CD4-positive, alpha-beta T cell treated with Interleukin-6 at 100 ng/mL for 8 hours (primary cell): ENCODE data around the gene CD300C.
"Not testable (repeated sequence)": the region's sequence is repeated elsewhere in the genome, so short reads cannot be mapped to it uniquely, and the experiment has no call there.

ENCODE experiments used
- DNase-seq: peaks from one replicate; pipeline ENCODE4 v3.0.0-alpha.2; 2020; ENCODE audit warnings: mixed read lengths, low spot score

The CD300C gene

DNA sequence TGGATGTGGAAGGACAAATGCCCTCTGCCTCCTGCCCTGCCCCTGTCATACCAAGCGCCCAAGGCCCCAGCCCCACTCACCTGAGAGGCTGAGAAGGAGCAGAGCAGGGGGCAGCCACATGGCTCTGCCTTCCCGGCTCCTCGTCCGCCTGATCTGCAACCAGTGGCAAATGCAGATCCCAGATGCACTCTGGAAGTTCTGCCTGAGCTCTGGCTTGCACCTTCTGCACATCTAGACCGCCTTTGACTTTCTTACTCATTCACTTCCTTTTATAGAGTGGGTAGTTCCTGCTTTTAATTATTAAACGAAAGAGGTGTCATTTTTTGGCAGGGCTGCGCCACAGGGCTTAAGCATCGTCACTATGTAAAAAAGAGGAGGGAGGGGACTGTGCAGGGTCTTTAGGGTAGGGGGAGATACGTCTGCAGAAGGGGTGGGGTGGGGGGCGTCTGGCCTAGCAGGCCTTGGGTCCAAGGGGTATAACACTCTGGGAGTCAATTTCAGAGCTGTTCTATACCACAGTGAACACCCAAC is 14.6 kb downstream of the CD300C start, which contains the start of gene CD300LB:
Gene CD300LB, minus strand, starts transcription at position 245 of the 531 bp plus-strand sequence. Its CDS starts 125 bp downstream, at position 120.
- DNase-seq = no peak

DNA sequence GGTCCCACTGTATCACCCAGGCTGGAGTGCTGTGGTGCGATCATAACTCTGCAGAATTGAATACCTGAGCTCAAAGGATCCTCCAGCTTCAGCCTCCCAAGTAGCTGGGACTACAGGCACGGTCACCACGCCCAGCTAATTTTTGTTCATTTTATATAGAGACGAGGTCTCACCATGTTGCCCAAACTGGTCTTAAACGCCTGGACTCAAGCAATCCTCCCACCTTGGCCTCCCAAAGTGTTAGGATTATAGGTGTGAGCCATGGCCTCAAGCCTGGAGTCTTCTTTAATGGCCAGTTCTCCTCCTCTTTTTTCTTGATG is 15.1 kb downstream of the CD300C start:
- DNase-seq = no peak

- DNase-seq = no peak
Observed at GRCh38 chr17:74529243-74529642, 16.7 kb downstream of the CD300C start.

DNA sequence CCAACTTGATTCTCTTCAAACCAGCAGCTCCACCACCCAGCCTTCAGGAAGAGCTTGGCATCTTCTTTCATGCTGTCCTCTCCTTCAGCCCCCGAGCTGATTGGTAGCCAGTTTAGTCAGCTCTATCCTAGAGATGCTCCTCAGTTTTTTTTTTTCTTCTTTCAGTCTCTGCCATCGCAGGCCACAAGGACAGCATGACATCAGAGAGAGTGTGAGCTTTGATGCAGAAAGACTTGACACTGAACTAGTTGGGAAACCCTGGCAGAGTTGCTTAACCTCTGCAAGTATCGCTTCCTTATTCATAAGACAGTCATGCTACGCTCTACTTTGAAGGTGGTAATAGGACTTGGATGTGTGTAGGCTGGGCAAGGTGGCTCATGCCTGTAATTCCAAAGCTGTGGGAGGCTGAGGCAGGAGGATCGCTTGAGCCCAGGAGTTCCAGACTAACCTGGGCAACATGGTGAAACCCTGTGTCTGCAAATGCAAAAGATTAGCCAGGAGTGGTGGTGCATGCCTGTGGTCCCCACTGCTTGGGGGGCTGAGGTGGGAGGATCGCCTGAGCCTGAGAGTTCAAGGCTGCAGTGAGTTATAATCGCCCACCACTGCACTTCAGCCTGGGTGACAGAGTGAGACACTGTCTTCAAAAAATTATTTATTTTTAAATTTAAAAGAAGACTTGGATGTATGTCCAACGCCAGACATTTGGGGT is 17.3 kb downstream of the CD300C start:
- DNase-seq = no peak

GRCh38 chr17:74527756-74528155 is 18.2 kb downstream of the CD300C start:
- DNase-seq = no peak

DNA sequence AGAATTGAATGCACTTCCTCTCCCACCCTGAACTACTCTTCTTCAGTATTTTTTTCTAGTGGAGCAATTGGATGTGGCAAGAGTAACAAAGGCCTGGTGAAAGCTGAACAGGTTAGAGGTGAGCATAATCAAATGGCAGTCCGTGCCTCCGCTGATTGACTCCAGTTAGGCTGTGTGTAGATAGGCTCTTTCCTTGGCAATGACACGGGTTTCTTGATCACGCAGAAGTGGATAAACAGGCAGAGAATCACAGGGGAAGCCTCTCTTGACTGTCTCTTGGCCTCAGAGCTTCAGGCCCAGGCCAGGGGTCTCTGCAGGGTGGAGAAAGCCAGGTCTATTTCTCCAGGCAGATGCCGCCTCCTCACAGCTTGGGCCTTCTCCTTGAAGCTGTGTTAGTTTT is 18.8 kb downstream of the CD300C start:
- DNase-seq = no peak

- DNase-seq = no peak
Observed at GRCh38 chr17:74526681-74527080, 19.2 kb downstream of the CD300C start.

DNA sequence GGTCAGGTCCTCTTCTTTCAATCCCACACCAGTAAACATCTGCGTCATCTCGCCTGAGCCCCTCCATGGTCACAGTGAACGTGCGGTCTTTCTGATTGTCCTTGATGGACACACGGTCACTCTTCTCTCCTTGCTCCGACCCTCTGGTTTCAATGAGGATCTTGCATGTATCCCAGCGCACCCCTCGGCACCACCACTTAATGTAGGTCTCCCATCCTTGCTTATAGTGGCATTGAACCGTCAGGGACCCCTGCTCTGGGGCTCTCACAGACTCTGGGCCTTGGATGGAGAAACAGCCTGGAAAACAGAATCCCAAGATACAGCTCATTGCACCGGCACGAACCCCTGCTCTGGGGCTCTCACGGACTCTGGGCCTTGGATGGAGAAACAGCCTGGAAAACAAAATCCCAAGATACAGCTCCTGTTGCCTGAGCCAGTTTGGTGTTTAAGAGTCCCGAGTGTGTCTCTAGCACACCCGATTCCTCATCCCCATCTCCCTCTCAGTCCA is 20.1 kb downstream of the CD300C start:
- no peak for DNase-seq

- DNase-seq = no peak
Observed at GRCh38 chr17:74525465-74525725, 20.5 kb downstream of the CD300C start.

GRCh38 chr17:74524653-74525464 is 21.1 kb downstream of the CD300C start:
- no peak for DNase-seq

DNA sequence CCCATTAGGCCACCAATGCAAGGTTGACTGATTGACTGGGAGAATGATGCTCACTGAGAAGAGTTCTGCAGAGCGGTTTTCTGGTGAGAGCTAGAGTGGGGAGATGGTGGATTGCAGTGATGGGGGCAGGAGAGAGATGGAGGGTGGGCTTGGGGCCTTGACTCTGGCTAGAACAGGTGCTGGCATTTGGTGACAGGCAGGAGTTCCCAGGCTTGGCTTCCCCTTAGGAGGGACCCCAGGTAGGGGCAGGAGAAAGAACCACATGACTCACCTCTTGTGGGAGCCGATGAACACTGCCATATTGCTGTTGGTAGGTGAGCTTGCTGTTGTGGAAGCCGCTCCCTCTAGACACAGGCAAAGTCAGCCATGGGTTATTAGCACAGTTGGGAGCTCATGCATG is 22.6 kb downstream of the CD300C start:
- DNase-seq = no peak

GRCh38 chr17:74522381-74523105 is 23.4 kb downstream of the CD300C start:
- no peak for DNase-seq

GRCh38 chr17:74521701-74522201 is 24.2 kb downstream of the CD300C start:
- no peak for DNase-seq

GRCh38 chr17:74520790-74521480 is 25.0 kb downstream of the CD300C start:
- no peak for DNase-seq

GRCh38 chr17:74520016-74520434 is 25.9 kb downstream of the CD300C start:
- no peak for DNase-seq

GRCh38 chr17:74518413-74518981 is 27.4 kb downstream of the CD300C start:
- DNase-seq = not testable (repeated sequence)

- DNase-seq = no peak
Observed at GRCh38 chr17:74516561-74517328, 29.2 kb downstream of the CD300C start.

DNA sequence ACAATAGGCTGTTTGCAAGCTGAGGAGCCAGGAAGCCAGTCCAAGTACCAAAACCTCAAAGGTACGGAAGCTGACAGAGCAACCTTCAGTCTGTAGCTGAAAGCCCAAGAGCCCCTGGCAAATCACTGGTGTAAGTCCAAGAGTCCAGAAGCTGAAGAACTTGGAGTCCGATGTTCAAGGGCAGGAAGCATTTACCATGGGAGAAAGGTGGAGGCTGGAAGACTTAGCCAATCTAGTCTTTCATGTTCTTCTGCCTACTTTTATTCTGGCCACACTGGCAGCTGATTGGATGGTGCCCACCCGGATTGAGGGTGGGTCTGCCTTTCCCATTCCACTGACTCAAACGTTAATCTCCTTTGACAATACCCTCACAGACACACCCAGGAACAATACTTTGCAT is 30.0 kb downstream of the CD300C start:
- DNase-seq = no peak

GRCh38 chr17:74514632-74515334 is 31.1 kb downstream of the CD300C start:
- no peak for DNase-seq
